ENCODE measurements around the gene FLII.
"Not testable (repeated sequence)": the region's sequence is repeated elsewhere in the genome, so short reads cannot be mapped to it uniquely, and the experiment has no call there.

The FLII gene

GRCh38 chr17:18258356-18259038 is at the start of gene FLII:
Gene FLII (minus strand): TSS chr17:18258738. CDS start chr17:18258690, 48 bp downstream.
- peak in 2 of 3 experiments; percentile 44 to 50 for DNase-seq (ENCODE audit: low read depth in 3 of 3)

DNA sequence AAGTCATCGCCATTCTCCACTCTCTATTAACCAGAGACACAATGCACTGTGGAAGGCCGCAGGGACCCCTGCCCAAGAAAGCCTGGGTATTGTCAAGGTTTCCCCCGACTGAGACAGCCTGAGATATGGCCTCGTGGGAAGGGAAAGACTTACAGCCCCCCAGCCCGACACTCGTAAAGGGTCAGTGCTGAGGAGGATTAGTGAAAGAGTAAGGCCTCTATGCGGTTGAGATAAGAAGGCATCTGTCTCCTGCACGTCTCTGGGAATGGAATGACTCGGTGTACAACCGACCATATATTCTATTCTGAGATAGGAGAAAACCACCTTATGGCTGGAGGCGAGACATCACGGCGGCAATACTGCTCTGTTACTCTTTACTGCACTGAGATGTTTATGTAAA is 44.7 kb upstream of the FLII start:
- DNase-seq (ENCODE audit: low read depth in 3 of 3) = not testable (repeated sequence)

GRCh38 chr17:18300725-18301480 is 42.4 kb upstream of the FLII start:
- no peak for DNase-seq (ENCODE audit: low read depth in 3 of 3)

DNA sequence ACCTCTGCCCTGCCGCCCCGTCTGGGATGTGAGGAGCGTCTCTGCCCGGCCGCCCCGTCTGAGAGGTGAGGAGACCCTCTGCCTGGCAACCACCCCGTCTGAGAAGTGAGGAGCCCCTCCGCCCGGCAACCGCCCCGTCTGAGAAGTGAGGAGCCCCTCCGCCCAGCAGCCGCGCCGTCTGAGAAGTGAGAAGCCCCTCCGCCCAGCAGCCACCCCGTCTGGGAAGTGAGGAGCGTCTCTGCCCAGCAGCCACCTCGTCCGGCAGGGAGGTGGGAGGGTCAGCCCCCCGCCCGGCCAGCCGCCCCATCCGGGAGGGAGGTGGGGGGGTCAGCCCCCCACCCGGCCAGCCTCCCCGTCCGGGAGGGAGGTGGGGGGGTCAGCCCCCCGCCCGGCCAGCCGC is 39.5 kb upstream of the FLII start:
- not testable (repeated sequence) for DNase-seq (ENCODE audit: low read depth in 3 of 3)

DNA sequence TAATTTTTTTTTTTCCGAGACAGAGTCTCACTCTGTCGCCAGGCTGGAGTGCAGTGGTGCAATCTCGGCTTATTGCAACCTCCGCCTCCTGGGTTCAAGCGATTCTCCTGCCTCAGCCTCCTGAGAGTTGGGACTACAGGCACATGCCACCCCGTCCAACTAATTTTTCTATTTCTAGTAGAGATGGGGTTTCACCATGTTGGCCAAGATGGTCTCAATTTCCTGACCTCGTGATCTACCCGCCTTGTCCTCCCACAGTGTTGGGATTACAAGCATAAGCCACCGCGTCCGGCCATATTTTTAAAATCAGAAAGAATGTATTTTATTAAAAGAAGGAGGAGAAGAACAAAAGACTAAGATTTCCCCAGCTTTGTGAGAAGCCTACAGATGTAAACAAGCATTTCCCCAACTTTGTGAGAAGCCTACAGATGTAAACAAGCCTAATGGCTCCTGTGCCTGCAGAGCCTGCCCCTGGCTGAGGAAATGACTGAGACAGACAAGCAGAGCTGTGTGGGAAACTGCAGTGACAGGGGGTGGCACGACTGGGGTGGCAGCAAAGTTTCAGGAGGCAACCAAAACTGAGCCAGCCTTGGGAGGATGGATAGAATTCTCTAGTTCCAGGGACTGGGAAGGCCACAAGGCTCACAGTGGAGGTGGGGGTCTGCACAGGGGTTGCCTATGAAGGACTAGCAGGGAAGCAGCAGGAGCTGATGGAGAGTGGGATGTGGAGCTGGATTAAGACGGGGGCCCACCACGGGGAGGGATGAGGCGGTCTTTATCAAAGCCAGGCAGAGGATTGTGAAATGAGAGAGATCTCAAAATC is 33.4 kb upstream of the FLII start:
- no peak for DNase-seq (ENCODE audit: low read depth in 3 of 3)

GRCh38 chr17:18285296-18285695 is 26.8 kb upstream of the FLII start:
- no peak for DNase-seq (ENCODE audit: low read depth in 3 of 3)

- no peak for DNase-seq (ENCODE audit: low read depth in 3 of 3)
Measured at GRCh38 chr17:18281788-18282187, 23.2 kb upstream of the FLII start.

- DNase-seq (ENCODE audit: low read depth in 3 of 3) = no peak
Measured at GRCh38 chr17:18280766-18281371, 22.3 kb upstream of the FLII start.

- no peak for DNase-seq (ENCODE audit: low read depth in 3 of 3)
Measured at GRCh38 chr17:18280249-18280648, 21.7 kb upstream of the FLII start.

DNA sequence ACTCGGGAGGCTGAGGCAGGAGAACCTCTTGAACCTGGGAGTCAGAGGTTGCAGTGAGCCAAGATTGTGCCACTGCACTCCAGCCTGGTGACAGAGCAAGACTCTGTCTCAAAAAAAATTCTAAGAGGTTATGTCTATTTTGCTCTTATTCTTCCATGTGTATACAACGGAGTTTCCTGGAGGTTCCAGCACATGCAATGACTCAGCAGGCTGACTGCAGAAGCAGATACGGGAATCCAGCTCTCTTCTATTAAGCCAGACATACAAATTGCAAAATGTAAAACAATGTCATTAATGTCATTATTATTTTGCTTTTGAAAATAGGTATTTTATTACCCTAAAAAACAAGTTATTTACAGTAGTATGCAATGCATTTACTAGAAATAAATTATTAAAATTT is 20.3 kb upstream of the FLII start:
- DNase-seq (ENCODE audit: low read depth in 3 of 3) = no peak

DNA sequence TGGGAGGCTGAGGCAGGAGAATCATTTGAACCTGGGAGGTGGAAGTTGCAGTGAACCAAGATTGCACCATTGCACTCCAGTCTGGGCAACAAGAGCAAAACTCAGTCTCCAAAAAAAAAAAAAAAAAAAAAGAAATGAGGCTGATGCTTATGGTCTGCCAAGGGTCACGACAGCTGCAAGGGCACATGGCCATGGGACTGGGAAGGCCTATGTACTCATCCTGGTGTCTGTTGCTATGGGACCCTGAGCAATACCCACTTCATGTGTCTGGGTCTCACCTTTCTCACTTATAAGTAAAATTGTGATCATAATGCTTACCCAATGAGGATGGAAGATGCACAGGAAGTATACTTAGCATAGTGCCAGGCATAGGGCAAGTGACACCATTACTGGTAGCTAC is 18.5 kb upstream of the FLII start:
- no peak for DNase-seq (ENCODE audit: low read depth in 3 of 3)

GRCh38 chr17:18270046-18270931 is 11.8 kb upstream of the FLII start:
- no peak for DNase-seq (ENCODE audit: low read depth in 3 of 3)

DNA sequence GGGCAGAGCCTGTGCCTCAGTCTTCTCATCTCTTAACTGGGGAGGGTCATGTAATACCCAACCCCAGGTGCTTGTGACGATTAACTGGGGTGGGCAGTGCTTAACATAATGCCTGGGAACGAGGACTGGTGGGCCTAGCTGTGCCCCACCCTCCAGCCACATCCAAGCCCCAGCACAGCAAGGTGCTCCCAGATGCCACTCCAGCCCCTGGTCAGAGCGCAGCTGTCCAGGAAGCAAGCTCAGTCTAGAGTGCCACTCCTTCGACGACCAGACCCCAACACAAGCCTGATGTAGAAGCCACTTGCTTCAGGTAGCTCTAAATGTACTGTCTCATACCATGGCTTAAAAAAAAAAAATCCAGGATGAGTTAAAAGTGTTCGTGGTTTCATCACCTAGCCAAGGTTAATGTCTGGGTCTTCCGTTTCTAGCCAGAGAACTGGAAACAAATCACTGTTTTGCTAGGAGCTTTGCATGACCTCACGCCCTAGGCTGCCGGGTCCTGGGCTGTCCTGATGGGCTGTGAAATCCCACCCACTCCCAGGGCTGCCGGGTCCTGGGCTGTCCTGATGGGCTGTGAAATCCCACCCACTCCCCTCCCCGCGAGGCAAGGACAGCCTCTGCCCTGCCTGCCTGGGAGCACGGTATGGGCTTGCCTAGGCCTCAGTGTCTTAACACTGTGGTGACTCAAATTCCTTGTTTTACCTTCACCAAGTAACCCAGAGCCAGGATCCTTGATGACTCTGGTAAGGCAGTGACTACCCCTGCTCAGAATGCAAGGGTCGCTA is 9.6 kb upstream of the FLII start:
- no peak for DNase-seq (ENCODE audit: low read depth in 3 of 3)

DNA sequence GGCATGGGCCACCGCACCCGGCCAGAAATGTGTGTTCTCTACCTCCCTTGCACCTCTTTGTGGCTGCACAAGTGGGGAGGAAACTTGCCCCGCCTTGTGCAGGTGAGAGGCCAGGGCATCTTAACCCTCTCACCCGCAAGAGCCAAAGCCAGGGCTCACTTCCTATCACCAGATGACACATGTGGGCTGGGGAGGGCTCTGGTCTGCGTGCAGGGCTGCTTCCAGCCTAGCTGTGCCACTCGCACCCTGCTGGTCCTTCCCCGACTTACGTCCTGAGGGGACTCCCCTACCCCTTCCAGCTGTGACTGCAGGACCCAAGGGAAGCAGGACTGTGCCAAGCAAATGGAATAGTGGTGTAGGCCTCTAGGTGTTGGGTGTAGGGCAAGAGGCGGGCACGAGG is 8.8 kb upstream of the FLII start:
- no peak for DNase-seq (ENCODE audit: low read depth in 3 of 3)

DNA sequence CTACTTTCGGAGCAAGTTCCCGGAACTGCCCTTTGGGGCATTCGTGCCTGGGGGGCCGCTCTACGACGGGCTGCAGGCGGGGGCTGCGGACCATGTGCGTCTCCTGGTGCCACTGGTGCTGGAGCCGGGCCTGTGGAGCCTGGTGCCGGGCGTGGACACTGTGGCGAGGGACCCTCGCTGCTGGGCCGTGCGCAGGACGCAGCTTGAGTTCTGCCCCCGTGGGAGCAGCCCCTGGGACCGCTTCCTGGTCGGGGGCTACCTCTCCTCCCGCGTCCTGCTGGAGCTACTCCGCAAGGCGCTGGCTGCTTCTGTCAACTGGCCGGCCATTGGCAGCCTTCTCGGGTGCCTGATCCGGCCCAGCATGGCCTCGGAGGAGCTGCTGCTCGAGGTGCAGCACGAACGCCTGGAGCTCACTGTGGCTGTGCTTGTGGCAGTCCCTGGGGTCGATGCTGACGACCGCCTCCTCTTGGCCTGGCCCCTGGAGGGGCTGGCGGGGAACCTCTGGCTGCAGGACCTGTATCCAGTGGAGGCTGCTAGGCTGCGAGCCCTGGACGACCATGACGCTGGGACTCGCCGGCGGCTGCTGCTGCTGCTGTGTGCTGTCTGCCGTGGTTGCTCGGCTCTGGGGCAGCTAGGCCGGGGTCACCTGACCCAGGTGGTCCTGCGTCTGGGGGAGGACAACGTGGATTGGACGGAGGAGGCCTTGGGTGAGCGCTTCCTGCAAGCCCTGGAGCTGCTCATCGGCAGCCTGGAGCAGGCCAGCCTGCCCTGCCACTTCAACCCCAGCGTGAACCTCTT is 5.5 kb upstream of the FLII start:
- DNase-seq (ENCODE audit: low read depth in 3 of 3) = no peak

DNA sequence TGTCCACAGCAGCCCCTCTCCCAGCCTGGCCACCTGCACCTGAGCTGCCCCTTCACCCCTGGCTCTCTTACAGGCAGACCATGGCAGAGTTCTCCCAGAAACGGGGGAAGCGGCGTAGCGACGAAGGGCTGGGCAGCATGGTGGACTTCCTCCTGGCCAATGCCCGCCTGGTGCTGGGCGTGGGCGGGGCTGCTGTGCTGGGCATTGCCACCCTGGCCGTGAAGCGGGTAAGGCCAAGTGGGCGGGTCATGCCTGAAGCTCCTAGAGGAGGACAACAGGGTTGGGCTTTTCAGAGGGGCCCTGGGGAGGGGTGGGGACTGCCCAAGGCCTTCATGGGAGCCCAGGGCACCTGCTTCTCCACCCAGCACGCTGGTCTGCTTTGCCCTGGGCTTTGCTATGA is 4.1 kb upstream of the FLII start:
- DNase-seq (ENCODE audit: low read depth in 3 of 3) = no peak

DNA sequence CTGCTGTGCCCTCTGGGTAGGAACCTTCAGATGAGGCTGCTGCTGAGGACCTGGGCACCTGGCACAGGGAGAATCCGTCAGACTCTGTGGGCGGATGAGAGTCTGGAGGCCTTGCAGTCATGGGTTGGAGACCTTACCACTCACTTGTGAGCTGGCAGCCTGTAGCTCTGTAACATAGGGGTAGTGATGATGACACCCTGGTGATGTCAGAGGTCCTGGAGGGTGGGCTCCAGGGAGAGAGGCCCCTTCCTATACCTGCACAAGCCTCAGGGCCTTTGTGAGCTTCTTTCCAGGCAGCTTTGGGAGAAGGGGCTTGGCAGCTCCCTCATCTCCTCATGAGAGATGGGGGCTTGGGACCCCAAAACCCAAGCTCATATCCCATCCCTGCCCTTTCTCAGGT is 3.6 kb upstream of the FLII start:
- DNase-seq (ENCODE audit: low read depth in 3 of 3) = no peak

DNA sequence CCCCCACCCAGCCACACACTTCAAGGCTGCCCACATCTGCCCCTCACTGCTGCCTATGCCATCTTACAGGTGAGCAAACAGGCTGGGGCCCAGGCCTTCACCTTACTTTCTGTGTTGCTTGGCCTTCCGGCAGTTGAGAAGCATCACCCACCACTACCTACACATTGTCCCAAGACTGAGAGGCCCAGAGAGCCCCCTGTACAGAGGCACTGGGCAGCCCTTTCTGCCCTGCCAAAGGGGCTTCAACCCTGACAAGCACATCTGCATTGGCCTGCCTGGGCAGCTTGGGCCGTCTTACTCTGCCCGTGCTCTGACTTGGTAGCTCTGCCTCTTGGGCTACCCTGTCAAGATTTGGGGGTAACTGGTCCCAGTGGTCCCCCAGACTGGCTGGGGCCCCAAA is 3.1 kb upstream of the FLII start:
- no peak for DNase-seq (ENCODE audit: low read depth in 3 of 3)

DNA sequence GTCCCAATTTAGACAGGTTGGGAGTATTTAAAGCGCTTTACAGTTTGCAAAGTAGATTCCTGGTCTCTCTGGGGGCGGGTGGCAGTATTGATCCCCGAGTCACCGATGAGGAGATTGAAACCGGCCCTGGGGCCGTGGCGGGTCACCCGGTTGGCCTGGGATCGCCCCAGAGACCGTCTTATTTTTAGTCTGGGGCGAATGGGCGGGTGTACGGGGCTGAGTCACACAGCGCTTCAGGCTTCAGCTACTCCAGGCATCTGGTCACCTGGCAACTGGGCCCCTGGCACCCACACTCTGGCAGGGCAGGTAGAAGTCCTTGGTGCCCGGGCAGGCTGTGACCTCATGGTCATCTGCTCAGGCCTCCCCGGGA is 2.6 kb upstream of the FLII start:
- DNase-seq (ENCODE audit: low read depth in 3 of 3) = no peak

Measured in stimulated activated CD4-positive, alpha-beta T cell treated with anti-CD3 and anti-CD28 coated beads, TNF-alpha, amount 100 ng/mL, for 4 hours (primary cell).